Pancreas (tissue), 10 donors: ENCODE results near the gene UBE3B. TPM values are rescaled to one million over a fixed set of nuclear protein-coding genes. Genes with fewer than 3 reads are reported as not detected.
"Not testable (repeated sequence)": the region's sequence is repeated elsewhere in the genome, so short reads cannot be mapped to it uniquely, and the experiment has no call there.

Source experiments
- ATAC-seq, 4 donors: fragments of 200-7000 bp; cut with Tn5 transposase; one replicate each; pipeline versions ENCODE4 v1.8.0 to v1.9.1; 2020; ENCODE audit warnings: mild to moderate bottlenecking in 4 of 4, moderate library complexity in 4 of 4
- DNase-seq, 6 donors: peaks; one replicate each; pipeline ENCODE4 v3.0.0-alpha.2; 2020
- FAIRE-seq: peaks from 2 replicates; lab custom pipeline; 2012; peaks lifted over from hg19 to GRCh38; lab: Jason Lieb, UNC
- H3K27ac ChIP-seq, 4 donors: fragments of 200-600 bp; sonication (generic); 1 replicate in 3 of 4; 2 replicates in 1 of 4; pipeline versions ENCODE4 v1.5.0 to v1.8.0; 2020
- H3K27me3 ChIP-seq, 4 donors: fragments of 200-600 bp; one replicate each; pipeline ENCODE4 v1.8.0; 2021
- H3K36me3 ChIP-seq, 3 donors: fragments of 200-600 bp; sonication (generic) in 1 of 3; one replicate each; pipeline versions ENCODE4 v1.5.0 to v1.8.0; 2020 to 2021
- H3K4me1 ChIP-seq, 3 donors: fragments of 200-600 bp; one replicate each; pipeline ENCODE4 v1.8.0; 2021
- H3K4me3 ChIP-seq, 4 donors: fragments of 200-600 bp; sonication (generic) in 2 of 4; one replicate each; pipeline versions ENCODE4 v1.5.0 to v1.8.0; 2020 to 2021
- H3K9me3 ChIP-seq, 4 donors: fragments of 200-600 bp; one replicate each; pipeline ENCODE4 v1.8.0; 2021
- CTCF ChIP-seq, 4 donors: fragments of 200-600 bp; sonication (generic) in 3 of 4; IDR thresholded peaks; one replicate each; pipeline versions ENCODE4 v1.5.0 to v1.8.0; 2021; ENCODE audit warnings: antibody characterized with exemption in 4 of 4
- WGBS, 2 donors: extraction: QIAGEN DNeasy Blood & Tissue Kit; methylation state at CpG; one replicate each; pipeline ENCODE4 v1.1.7; 2013; 5-methylcytosine and 5-hydroxymethylcytosine counted together
- intact Hi-C, 3 donors: fragments of 100-400 bp; cut with DNase I; formaldehyde crosslinking; loops; one replicate each; pipeline versions ENCODE4 v1.11.1 to v1.14.2; 2022
- polyA plus RNA-seq, 2 donors: library from polyadenylated mRNA; stranded (reverse); fragments of 200-250 nt; gene quantifications; one replicate each; pipeline ENCODE4 v1.2.3, GENCODE V29; 2013
- total RNA-seq, 6 donors: library from RNA; stranded (reverse); fragmentation: NEBNext Ultra II Directional in 4 of 6; extraction: Animal tissue kit (Norgen Biotek cat#: 25700) in 4 of 6; gene quantifications; one replicate each; pipeline versions ENCODE4 v1.2.1 to v1.2.4, GENCODE V29; 2021 to 2023
- donor health status: healthy with polysubstance abuse.
- donor health status: DM: no; HTN: no; CAD: no; lungs with moderate emphysema.
- donor health status: DM: no; HTN: no; CAD: no.
- donor health status: control.
- donor health status: control.
- donor health status: Bipolar disorder and iron deficiency.
- donor health status: DM: yes; HTN: yes; CAD: no.
- donor health status: DM: no; HTN: no; CAD: no.
- donor health status: DM: no; HTN: no; CAD: no.
- donor health status: DM: yes; HTN: yes; CAD: no.

UBE3B gene
- total and polyA plus RNA-seq, 8 donors: 9.8 to 25.6 (median 13.8) TPM

- intact Hi-C loops: loop anchor here in 1 of 3 donors (10.0 kb wide), 1 partner anchor 336 kb away; no protein-coding TSS in a partner anchor
- Histone ChIP-seq H3K9me3 (no peaks in the 10 kb centered on the region), H3K36me3 (no peaks in the 10 kb centered on the region), H3K4me3 (no peak overlapping the region), H3K27ac (no peak overlapping the region), H3K4me1 (no peaks in the 10 kb centered on the region), H3K27me3 (no peaks in the 10 kb centered on the region)
- FAIRE-seq: no peak
- ATAC-seq: no peak
- DNase-seq: no peak
- 74 to 82% methylated on average over 6 of the region's 6 CpGs for WGBS, 2 donors
- no peak for TF ChIP-seq CTCF (IDR thresholded peaks at IDR 0.05)
Measured at GRCh38 chr12:109439181-109439580, 38.3 kb upstream of the UBE3B start.

- 93% methylated on average over 13 of the region's 13 CpGs for WGBS, 2 donors
- H3K27me3 ChIP-seq, ATAC-seq, H3K4me1 ChIP-seq, FAIRE-seq, H3K9me3 ChIP-seq, H3K4me3 ChIP-seq, DNase-seq, H3K36me3 ChIP-seq, H3K27ac ChIP-seq: not testable (repeated sequence)
- intact Hi-C loops: loop anchor here in 1 of 3 donors (10.0 kb wide), 1 partner anchor 335 kb away; no protein-coding TSS in a partner anchor
Measured at GRCh38 chr12:109439951-109440350, 37.5 kb upstream of the UBE3B start.

GRCh38 chr12:109440851-109441490 lies 36.5 kb upstream of the UBE3B start:
- Histone ChIP-seq H3K4me3 (no peak overlapping the region), H3K4me1 (no peaks in the 10 kb centered on the region), H3K27ac (no peak overlapping the region), H3K36me3 (peaks cover 0 to 4% (median 0%) of the 10 kb centered on the region in 3 donors), H3K27me3 (no peaks in the 10 kb centered on the region), H3K9me3 (no peaks in the 10 kb centered on the region)
- DNase-seq: no peak
- intact Hi-C loops: no loop called here
- no peak for ATAC-seq
- no peak for FAIRE-seq
- no peak for TF ChIP-seq CTCF (IDR thresholded peaks at IDR 0.05)
- WGBS, 2 donors: 49 to 52% methylated on average over 9 of the region's 9 CpGs

GRCh38 chr12:109443794-109444193 lies 33.6 kb upstream of the UBE3B start:
- Histone ChIP-seq H3K36me3 (peaks cover 0 to 15% (median 0%) of the 10 kb centered on the region in 3 donors), H3K4me1 (no peaks in the 10 kb centered on the region), H3K9me3 (no peaks in the 10 kb centered on the region), H3K27me3 (no peaks in the 10 kb centered on the region), H3K4me3 (no peak overlapping the region), H3K27ac (no peak overlapping the region)
- DNase-seq (no peak), ATAC-seq (no peak), FAIRE-seq (no peak)
- intact Hi-C loops: no loop called here
- no peak for TF ChIP-seq CTCF (IDR thresholded peaks at IDR 0.05)
- WGBS, 2 donors: 69 to 78% methylated on average over 5 of the region's 5 CpGs

DNA sequence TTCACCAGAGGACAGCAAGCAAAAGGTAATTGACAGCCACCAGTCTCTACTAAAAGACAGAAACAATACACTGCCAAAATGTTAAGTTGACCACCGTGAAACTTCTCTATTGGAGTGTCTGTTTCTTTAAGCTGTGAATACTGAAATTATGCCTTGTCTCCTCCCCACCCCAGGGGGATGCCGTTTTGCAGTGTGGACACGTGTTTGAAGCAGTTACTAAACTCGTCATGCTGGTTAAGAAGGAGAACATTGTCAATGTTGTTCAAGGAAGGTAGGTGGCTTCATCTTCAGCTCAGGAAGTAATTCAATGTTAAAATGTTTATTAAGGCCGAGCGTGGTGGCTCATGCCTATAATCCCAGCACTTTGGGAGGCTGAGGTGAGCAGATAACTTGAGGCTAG lies 33.2 kb upstream of the UBE3B start:
- no peak overlapping the region for H3K27ac ChIP-seq
- H3K9me3 ChIP-seq: no peaks in the 10 kb centered on the region
- peaks cover 0 to 15% (median 0%) of the 10 kb centered on the region in 3 donors for H3K36me3 ChIP-seq
- H3K4me1 ChIP-seq: no peaks in the 10 kb centered on the region
- intact Hi-C loops: no loop called here
- 62 to 71% methylated on average over 6 of the region's 6 CpGs for WGBS, 2 donors
- FAIRE-seq: no peak
- TF ChIP-seq CTCF (IDR thresholded peaks at IDR 0.05): no peak
- no peak for DNase-seq
- H3K27me3 ChIP-seq: no peaks in the 10 kb centered on the region
- no peak for ATAC-seq
- no peak overlapping the region for H3K4me3 ChIP-seq
